B cell (primary cell): Measurements from ENCODE around the gene COTL1. TPM values are rescaled to one million over a fixed set of nuclear protein-coding genes. Genes with fewer than 3 reads are reported as not detected.

Experiments
- ATAC-seq: fragments of 200-7000 bp; cut with Tn5 transposase; one replicate; pipeline ENCODE4 v1.10.0; 2021; ENCODE audit warnings: low read depth, mild to moderate bottlenecking, moderate number of reproducible peaks, moderate library complexity
- CTCF ChIA-PET: fragments of 350-600 bp; sonication (Branson Sonifier 250); formaldehyde crosslinking; loops from one replicate; lab custom pipeline; 2021; ENCODE audit warnings: antibody characterized with exemption, inconsistent platforms; lab: Charles Lee
- POLR2A ChIA-PET: fragments of 350-600 bp; sonication (Branson Sonifier 250); formaldehyde crosslinking; loops from one replicate; lab custom pipeline; 2021; ENCODE audit warnings: antibody characterized with exemption; lab: Charles Lee
- DNase-seq: peaks from one replicate; pipeline ENCODE4 v3.0.0; 2013
- H2AFZ ChIP-seq: 2 replicates; pipeline ENCODE4 v1.6.1; 2012; ENCODE audit warnings: mild to moderate bottlenecking, low read depth, low read length; ENCODE audit not compliant: insufficient read depth, poor library complexity, severe bottlenecking
- H3K27ac ChIP-seq, 2 donors: 1 replicate in 1 of 2; 2 replicates in 1 of 2; pipeline ENCODE4 v1.5.1; 2012 to 2013; ENCODE audit warnings: low read length in 2 of 2, mild to moderate bottlenecking in 2 of 2, moderate library complexity in 1 of 2
- H3K27me3 ChIP-seq, 4 experiments: fragments of 200-600 bp in 1 of 4; sonication (generic) in 1 of 4; replicated peaks in 1 of 4; 1 replicate in 2 of 4; 2 replicates in 2 of 4; pipeline versions ENCODE4 v1.6.1 to v1.7.0; 2013 to 2016; ENCODE audit warnings: low read length in 3 of 4, mild to moderate bottlenecking in 2 of 4, mixed read lengths in 1 of 4, moderate library complexity in 1 of 4; ENCODE audit not compliant: insufficient read depth in 4 of 4, control insufficient read depth in 3 of 4; ENCODE audit errors: control extremely low read depth in 1 of 4
- H3K36me3 ChIP-seq, 2 experiments: replicated peaks in 1 of 2; 1 replicate in 1 of 2; 2 replicates in 1 of 2; pipeline versions ENCODE4 v1.6.1 to v1.7.1; 2013; ENCODE audit warnings: low read length in 1 of 2; ENCODE audit not compliant: insufficient read depth in 2 of 2, control insufficient read depth in 1 of 2; ENCODE audit errors: control extremely low read depth in 1 of 2, extremely low read depth in 1 of 2
- H3K4me1 ChIP-seq, 2 donors: fragments of 200-600 bp in 1 of 2; sonication (generic) in 1 of 2; 1 replicate in 1 of 2; 2 replicates in 1 of 2; pipeline versions ENCODE4 v1.5.1 to v1.6.1; 2013 to 2017; ENCODE audit warnings: low read length in 2 of 2; ENCODE audit not compliant: control insufficient read depth in 2 of 2, insufficient read depth in 2 of 2
- H3K4me2 ChIP-seq: replicated peaks from 2 replicates; pipeline ENCODE3; 2012; ENCODE audit warnings: mild to moderate bottlenecking, low read depth, low read length; ENCODE audit not compliant: poor library complexity, severe bottlenecking
- H3K4me3 ChIP-seq, 5 experiments: fragments of 200-600 bp in 1 of 5; sonication (generic) in 1 of 5; 1 replicate in 3 of 5; 2 replicates in 2 of 5; pipeline versions ENCODE4 v1.5.1 to v1.7.0; 2011 to 2016; ENCODE audit warnings: low read length in 4 of 5, mild to moderate bottlenecking in 4 of 5, low read depth in 2 of 5, control low read depth in 1 of 5, moderate library complexity in 1 of 5; ENCODE audit not compliant: insufficient read depth in 1 of 5; ENCODE audit errors: control extremely low read depth in 1 of 5, extremely low read depth in 1 of 5
- H3K79me2 ChIP-seq: fragments of 200-600 bp; sonication (generic); one replicate; pipeline ENCODE4 v1.6.0; 2016; ENCODE audit warnings: low read length; ENCODE audit not compliant: control insufficient read depth, insufficient read depth
- H3K9ac ChIP-seq: fragments of 200-600 bp; sonication (generic); 2 replicates; pipeline ENCODE4 v1.6.1; 2017; ENCODE audit warnings: mild to moderate bottlenecking, low read length, moderate library complexity
- H3K9me3 ChIP-seq, 3 donors: one replicate each; pipeline versions ENCODE4 v1.6.1 to v1.7.1; 2013; ENCODE audit warnings: low read length in 2 of 3; ENCODE audit not compliant: control insufficient read depth in 2 of 3, insufficient read depth in 1 of 3; ENCODE audit errors: control extremely low read depth in 1 of 3
- H4K20me1 ChIP-seq: 2 replicates; pipeline ENCODE4 v1.6.0; 2012; ENCODE audit warnings: mild to moderate bottlenecking, low read length; ENCODE audit not compliant: insufficient read depth, control insufficient read depth, poor library complexity, severe bottlenecking
- H3K27ac Mint-ChIP-seq: one replicate; pipeline ENCODE4 v1.8.0; 2021; ENCODE audit warnings: mixed read lengths
- H3K27me3 Mint-ChIP-seq: one replicate; pipeline ENCODE4 v1.8.0; 2021; ENCODE audit warnings: mixed read lengths
- H3K4me1 Mint-ChIP-seq: one replicate; pipeline ENCODE4 v1.8.0; 2021; ENCODE audit warnings: mixed read lengths
- H3K4me3 Mint-ChIP-seq: one replicate; pipeline ENCODE4 v1.8.0; 2021; ENCODE audit warnings: mixed read lengths
- H3K9me3 Mint-ChIP-seq: one replicate; pipeline ENCODE4 v1.8.0; 2022; ENCODE audit warnings: mixed read lengths; ENCODE audit not compliant: insufficient read depth
- CTCF ChIP-seq: fragments of 200-600 bp; IDR thresholded peaks from one replicate; pipeline ENCODE4 v1.8.0; 2022; ENCODE audit warnings: antibody characterized with exemption, mild to moderate bottlenecking
- EZH2 ChIP-seq: IDR thresholded peaks from 2 replicates; pipeline ENCODE4 v1.6.1; 2012; ENCODE audit warnings: borderline replicate concordance, low read depth, mild to moderate bottlenecking, moderate library complexity, low read length; ENCODE audit not compliant: insufficient read depth, poor library complexity, severe bottlenecking
- WGBS: methylation state at CpG from one replicate; pipeline ENCODE4 v1.1.5; 2013; ENCODE audit warnings: missing lambda C conversion rate; ENCODE audit not compliant: insufficient coverage; 5-methylcytosine and 5-hydroxymethylcytosine counted together
- intact Hi-C: fragments of 100-400 bp; cut with micrococcal nuclease; formaldehyde crosslinking; loops from one replicate; pipeline ENCODE4 v1.10.0; 2022
- polyA plus RNA-seq: library from polyadenylated mRNA; depleted of rRNA; stranded (reverse); fragments of >200 nt; gene quantifications from 2 replicates; pipeline ENCODE4 v1.2.3, GENCODE V29; 2012
- total RNA-seq, 2 donors: library from RNA; stranded (reverse); fragments of 120-200 nt in 1 of 2; gene quantifications; 1 replicate in 1 of 2; 2 replicates in 1 of 2; pipeline versions ENCODE4 v1.2.3 to v1.2.4, GENCODE V29; 2013 to 2022

COTL1 gene
- total and polyA plus RNA-seq, 2 donors (not counting 1 experiment from before 2014, with no cell fraction given), result 158 to 264 TPM

- no peak for TF ChIP-seq EZH2
- no peak for TF ChIP-seq CTCF
- H3K36me3 ChIP-seq, result peaks cover 0 to 63% of the 10 kb centered on the region in 2 experiments
- H3K27me3 ChIP-seq, result no peaks in the 10 kb centered on the region
- no peaks in the 10 kb centered on the region for H3K27me3 Mint-ChIP-seq
- peak overlapping the region; percentile 90 for H3K27ac Mint-ChIP-seq
- H3K4me2 ChIP-seq, result peak overlapping the region; percentile 88
- peaks cover 66 to 86% of the 10 kb centered on the region in 2 donors for H3K4me1 ChIP-seq
- H3K4me3 ChIP-seq, result no peak overlapping the region
- H4K20me1 ChIP-seq, result peaks cover 31% of the 10 kb centered on the region
- peaks cover 3 to 11% (median 6%) of the 10 kb centered on the region in 3 donors for H3K9me3 ChIP-seq
- H3K9me3 Mint-ChIP-seq, result peaks cover 4% of the 10 kb centered on the region
- ChIA-PET POLR2A (interaction anchor here (0.9 to 1.2 kb wide), 3 partner anchors 13 to 103 kb away, joined by 4 to 5 read pairs (median 4); no protein-coding TSS in a partner anchor), CTCF (interaction anchor here (1.0 to 29.5 kb wide), 8 partner anchors 8 to 115 kb away, joined by 3 to 536 read pairs (median 8); partner anchors contain the start of gene MEAK7)
- peak overlapping the region; percentile 84 for H3K4me3 Mint-ChIP-seq
- intact Hi-C loops, result no loop called here
- no peak overlapping the region for H2AFZ ChIP-seq
- peaks cover 87% of the 10 kb centered on the region for H3K79me2 ChIP-seq
- peaks cover 78% of the 10 kb centered on the region for H3K4me1 Mint-ChIP-seq
- H3K9ac ChIP-seq, result no peak overlapping the region
- H3K27ac ChIP-seq, result peak overlapping the region in 1 of 2 donors; percentile 72
- 71% methylated on average over 1 of the region's 3 CpGs for WGBS
- ATAC-seq (no peak), DNase-seq (no peak)
Measured at GRCh38 chr16:84614623-84614967, 3.3 kb downstream of the COTL1 start.

- intact Hi-C loops, result no loop called here
- peaks cover 4% of the 10 kb centered on the region for H3K9me3 Mint-ChIP-seq
- peak overlapping the region; percentile 88 for H3K4me2 ChIP-seq
- no peaks in the 10 kb centered on the region for H3K27me3 Mint-ChIP-seq
- H2AFZ ChIP-seq, result no peak overlapping the region
- H3K27ac Mint-ChIP-seq, result peak overlapping the region; percentile 90
- H3K4me3 ChIP-seq, result no peak overlapping the region
- peaks cover 66 to 89% of the 10 kb centered on the region in 2 donors for H3K4me1 ChIP-seq
- no peak for ATAC-seq
- H3K4me3 Mint-ChIP-seq, result peak overlapping the region; percentile 84
- TF ChIP-seq EZH2 (no peak), CTCF (no peak)
- no peaks in the 10 kb centered on the region for H3K27me3 ChIP-seq
- peaks cover 92% of the 10 kb centered on the region for H3K79me2 ChIP-seq
- 96% methylated on average over 12 of the region's 12 CpGs for WGBS
- no peak overlapping the region for H3K9ac ChIP-seq
- peak overlapping the region in 1 of 2 donors; percentile 72 for H3K27ac ChIP-seq
- no peak for DNase-seq
- H3K4me1 Mint-ChIP-seq, result peaks cover 78% of the 10 kb centered on the region
- H4K20me1 ChIP-seq, result peaks cover 31% of the 10 kb centered on the region
- ChIA-PET CTCF (interaction anchor here (1.0 to 29.5 kb wide), 4 partner anchors 9 to 116 kb away, joined by 8 to 536 read pairs (median 280); partner anchors contain the start of gene MEAK7), POLR2A (interaction anchor here (0.5 to 1.2 kb wide), 4 partner anchors 20 to 103 kb away, joined by 3 to 5 read pairs (median 4); no protein-coding TSS in a partner anchor)
- H3K36me3 ChIP-seq, result peaks cover 0 to 65% of the 10 kb centered on the region in 2 experiments
- peaks cover 3 to 11% (median 6%) of the 10 kb centered on the region in 3 donors for H3K9me3 ChIP-seq
Measured at GRCh38 chr16:84614073-84614459, 3.8 kb downstream of the COTL1 start.
